Kidney (tissue), 14 donors: ENCODE results near the gene PKN1. TPM values are rescaled to one million over a fixed set of nuclear protein-coding genes. Genes with fewer than 3 reads are reported as not detected.

Source experiments
- DNase-seq, 5 donors: peaks; one replicate each; pipeline ENCODE4 v3.0.0-alpha.2; 2013 to 2020
- FAIRE-seq: peaks from 2 replicates; lab custom pipeline; 2012; peaks lifted over from hg19 to GRCh38; lab: Jason Lieb, UNC
- H3K27ac ChIP-seq, 2 donors: one replicate each; pipeline ENCODE4 v1.7.0; 2013; ENCODE audit warnings: low read depth in 2 of 2, low read length in 2 of 2, inconsistent platforms in 1 of 2
- H3K27me3 ChIP-seq: one replicate; pipeline ENCODE4 v1.7.1; 2013; ENCODE audit warnings: low read length, inconsistent platforms; ENCODE audit not compliant: control insufficient read depth, insufficient read depth
- H3K36me3 ChIP-seq, 3 donors: one replicate each; pipeline versions ENCODE4 v1.7.0 to v1.7.1; 2013; ENCODE audit warnings: low read length in 3 of 3, control low read depth in 1 of 3, inconsistent platforms in 1 of 3; ENCODE audit not compliant: insufficient read depth in 3 of 3, control insufficient read depth in 2 of 3
- H3K4me1 ChIP-seq, 3 donors: one replicate each; pipeline versions ENCODE4 v1.7.0 to v1.7.1; 2013; ENCODE audit warnings: low read length in 3 of 3, inconsistent platforms in 1 of 3, low read depth in 1 of 3; ENCODE audit not compliant: control insufficient read depth in 2 of 3, insufficient read depth in 2 of 3
- H3K4me3 ChIP-seq, 3 donors: one replicate each; pipeline versions ENCODE4 v1.7.0 to v1.8.1; 2013; ENCODE audit warnings: low read length in 3 of 3, control low read depth in 1 of 3, inconsistent platforms in 1 of 3
- H3K9ac ChIP-seq, 3 donors: one replicate each; pipeline versions ENCODE4 v1.7.0 to v1.7.1; 2013; ENCODE audit warnings: low read length in 3 of 3, control low read depth in 1 of 3, inconsistent platforms in 1 of 3
- H3K9me3 ChIP-seq, 3 donors: one replicate each; pipeline versions ENCODE4 v1.7.0 to v1.7.1; 2013; ENCODE audit warnings: low read length in 3 of 3, control low read depth in 1 of 3, inconsistent platforms in 1 of 3; ENCODE audit not compliant: control insufficient read depth in 2 of 3, insufficient read depth in 1 of 3
- CTCF ChIP-seq: IDR thresholded peaks from 3 replicates; pipeline ENCODE4 v1.5.1; 2012; ENCODE audit warnings: mild to moderate bottlenecking, moderate library complexity, borderline replicate concordance; ENCODE audit not compliant: insufficient read depth; ENCODE audit errors: extremely low read depth
- intact Hi-C: fragments of 100-400 bp; cut with DNase I; formaldehyde crosslinking; loops from one replicate; pipeline ENCODE4 v1.11.1; 2022
- polyA plus RNA-seq: library from polyadenylated mRNA; stranded (reverse); fragments of 350-450 nt; fragmentation: Illumina TruSeq; extraction: RNeasy Lipid Tissue Mini Kit (QIAGEN cat#74804); gene quantifications from one replicate; pipeline ENCODE4 v1.2.3, GENCODE V29; 2014; ENCODE audit warnings: low read depth, low replicate concordance; ENCODE audit not compliant: insufficient read depth
- total RNA-seq: library from RNA; stranded (reverse); fragmentation: NEBNext Ultra II Directional; extraction: Animal tissue kit (Norgen Biotek cat#: 25700); gene quantifications from one replicate; pipeline ENCODE4 v1.2.1, GENCODE V29; 2021
- donor health status: control.
- donor health status: control.
- donor health status: control.
- donor health status: control.
- donor health status: control.
- donor health status: DM: yes; HTN: yes; CAD: no.
- donor health status: Normal renal cell carcinoma (clear cell type).

The PKN1 gene
- total and polyA plus RNA-seq, 2 donors from 2014 or later: 67.7 to 103 TPM

GRCh38 chr19:14478113-14478545 lies 45.0 kb downstream of the PKN1 start:
- Histone ChIP-seq H3K27ac (peak overlapping the region; percentile 41 to 57), H3K27me3 (peaks cover 2% of the 10 kb centered on the region), H3K9ac (no peak overlapping the region), H3K36me3 (peaks cover 0 to 25% (median 0%) of the 10 kb centered on the region in 3 donors), H3K9me3 (no peaks in the 10 kb centered on the region), H3K4me3 (no peak overlapping the region), H3K4me1 (peaks cover 0 to 20% (median 0%) of the 10 kb centered on the region in 3 donors)
- no peak for TF ChIP-seq CTCF
- DNase-seq: peak in 2 of 5 donors; percentile 67 to 91
- intact Hi-C loops: no loop called here
- no peak for FAIRE-seq

GRCh38 chr19:14479309-14479974 lies 46.3 kb downstream of the PKN1 start:
- no peaks in the 10 kb centered on the region for H3K9me3 ChIP-seq
- H3K27me3 ChIP-seq: no peaks in the 10 kb centered on the region
- H3K27ac ChIP-seq: peak overlapping the region; percentile 13 to 51
- no peak for TF ChIP-seq CTCF
- DNase-seq (peak in 1 of 5 donors; percentile 33), FAIRE-seq (no peak)
- H3K4me1 ChIP-seq: peaks cover 0 to 17% (median 0%) of the 10 kb centered on the region in 3 donors
- intact Hi-C loops: no loop called here
- no peak overlapping the region for H3K9ac ChIP-seq
- peaks cover 0 to 25% (median 0%) of the 10 kb centered on the region in 3 donors for H3K36me3 ChIP-seq
- no peak overlapping the region for H3K4me3 ChIP-seq

- Histone ChIP-seq H3K9me3 (no peaks in the 10 kb centered on the region), H3K4me1 (peaks cover 0 to 12% (median 0%) of the 10 kb centered on the region in 3 donors), H3K27ac (peak overlapping the region in 1 of 2 donors; percentile 28), H3K36me3 (peaks cover 0 to 25% (median 0%) of the 10 kb centered on the region in 3 donors), H3K27me3 (no peaks in the 10 kb centered on the region), H3K9ac (no peak overlapping the region), H3K4me3 (no peak overlapping the region)
- intact Hi-C loops: no loop called here
- DNase-seq (peak; percentile 85 to 91 (median 90)), FAIRE-seq (no peak)
- peak; percentile 83 for TF ChIP-seq CTCF
Observed at GRCh38 chr19:14479975-14480699, 47.0 kb downstream of the PKN1 start.
